Endothelial cell of hepatic sinusoid (primary cell): ENCODE measurements around the gene CCL23.
"Not testable (repeated sequence)": the region's sequence is repeated elsewhere in the genome, so short reads cannot be mapped to it uniquely, and the experiment has no call there.

Experiments used
- in situ Hi-C: cut with HindIII; loops from 2 replicates; pipeline ENCODE4 v1.10.0; 2017; ENCODE audit warnings: low sequenced_read_pairs

The CCL23 gene, protein sequence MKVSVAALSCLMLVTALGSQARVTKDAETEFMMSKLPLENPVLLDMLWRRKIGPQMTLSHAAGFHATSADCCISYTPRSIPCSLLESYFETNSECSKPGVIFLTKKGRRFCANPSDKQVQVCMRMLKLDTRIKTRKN

DNA sequence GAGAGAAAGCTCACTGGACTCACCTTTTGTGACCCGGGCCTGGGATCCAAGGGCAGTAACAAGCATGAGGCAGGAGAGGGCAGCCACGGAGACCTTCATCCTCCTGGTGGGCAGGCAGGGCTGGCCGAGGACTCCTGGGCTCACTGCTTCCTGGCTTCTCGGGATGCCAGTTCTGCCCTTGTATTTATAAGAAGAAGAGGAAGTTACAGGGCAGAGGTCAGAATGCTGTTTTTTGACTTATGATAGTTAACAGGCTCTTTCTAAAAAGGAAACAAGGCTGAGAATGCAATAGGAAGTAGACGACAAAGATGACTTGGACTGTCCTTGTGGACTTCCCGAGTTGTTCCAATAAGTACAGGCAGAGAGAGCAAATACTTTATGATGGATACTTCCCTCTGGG, at the start of gene CCL23:
Gene CCL23 (minus strand): TSS at position 174 of the 400 bp plus-strand sequence. CDS start 75 bp downstream, at position 99.
- in situ Hi-C loops = no loop called here

DNA sequence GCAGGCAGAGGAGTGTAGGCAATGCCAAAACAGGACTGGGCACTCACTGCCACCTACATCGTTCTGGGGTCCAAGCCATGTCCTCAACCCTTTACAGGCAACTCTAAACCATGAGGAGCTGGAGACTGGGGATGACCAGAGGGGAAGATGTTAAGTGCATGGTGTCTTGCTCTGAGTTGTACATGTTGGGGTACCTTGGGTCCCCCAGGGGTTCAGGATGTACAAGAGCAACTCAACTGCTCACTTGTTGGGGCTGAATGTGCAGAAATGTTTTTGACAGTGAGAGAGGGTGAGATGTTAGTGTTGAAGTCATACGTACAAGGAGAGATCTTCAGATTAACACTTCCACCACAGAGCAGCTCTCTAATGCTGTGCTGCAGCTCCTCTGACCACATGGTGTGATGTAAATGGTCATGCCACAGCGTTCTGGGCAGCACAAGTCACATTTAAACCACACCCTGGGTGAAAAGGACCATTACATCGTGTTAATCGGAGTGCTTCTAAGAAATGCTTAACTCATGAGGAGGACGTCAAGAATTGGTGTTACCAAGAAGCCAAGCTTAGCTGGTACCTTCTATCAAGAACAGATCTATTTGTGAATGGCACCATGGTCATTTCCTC, 48.7 kb upstream of the CCL23 start:
- in situ Hi-C loops = no loop called here

DNA sequence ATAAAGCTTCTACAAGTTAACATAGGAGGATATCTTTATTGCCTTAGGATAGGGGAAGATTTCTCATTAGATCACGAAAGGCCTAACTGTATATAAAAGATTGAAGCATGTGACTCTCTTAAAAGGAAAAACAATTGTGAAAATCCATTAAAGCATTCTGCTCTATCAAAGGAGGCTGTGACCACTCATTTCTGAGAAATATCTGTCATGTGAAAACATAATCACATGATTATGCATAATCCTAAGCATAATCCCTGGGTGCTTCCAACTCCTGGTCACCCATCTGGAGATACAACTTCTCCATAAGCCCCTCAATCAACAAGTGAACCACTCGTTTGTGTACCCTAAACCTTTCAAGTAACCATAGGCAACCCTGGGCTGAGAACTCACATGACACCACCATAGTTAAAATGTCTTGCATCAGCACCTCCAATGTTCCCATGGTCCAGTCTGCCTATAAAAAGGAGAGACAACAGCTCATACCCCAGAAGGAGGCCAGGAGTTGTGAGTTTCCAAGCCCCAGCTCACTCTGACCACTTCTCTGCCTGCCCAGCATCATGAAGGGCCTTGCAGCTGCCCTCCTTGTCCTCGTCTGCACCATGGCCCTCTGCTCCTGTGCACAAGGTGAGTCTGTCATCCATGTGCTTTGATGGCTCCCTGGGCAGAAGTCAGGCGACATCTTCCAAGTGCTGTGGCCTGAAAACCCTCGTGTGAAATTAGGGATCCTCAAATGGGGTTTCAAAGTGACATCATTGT, 46.2 kb upstream of the CCL23 start, which contains the start of gene CCL18:
Gene CCL18 (plus strand): TSS at position 487 of the 756 bp plus-strand sequence. CDS start 71 bp downstream, at position 558.
- in situ Hi-C loops = no loop called here

DNA sequence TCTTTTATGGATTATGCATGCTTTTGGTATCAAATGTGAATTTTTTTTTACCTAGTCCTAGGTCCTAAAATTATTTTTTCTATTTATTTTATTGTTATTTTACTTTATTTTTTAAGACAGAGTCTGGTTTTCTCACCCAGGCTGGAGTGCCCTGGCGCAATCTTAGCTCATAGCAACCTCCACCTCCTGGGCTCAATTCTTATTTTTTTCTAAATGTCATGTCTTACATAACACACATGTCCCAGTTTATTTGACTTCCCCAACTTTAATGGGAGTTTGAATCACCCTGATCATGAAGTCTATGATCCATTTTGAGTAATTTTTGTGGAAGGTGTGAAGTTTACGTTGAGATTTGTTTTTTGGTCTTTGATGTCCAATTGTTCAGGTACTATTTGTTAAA, 43.0 kb upstream of the CCL23 start:
- in situ Hi-C loops = no loop called here

DNA sequence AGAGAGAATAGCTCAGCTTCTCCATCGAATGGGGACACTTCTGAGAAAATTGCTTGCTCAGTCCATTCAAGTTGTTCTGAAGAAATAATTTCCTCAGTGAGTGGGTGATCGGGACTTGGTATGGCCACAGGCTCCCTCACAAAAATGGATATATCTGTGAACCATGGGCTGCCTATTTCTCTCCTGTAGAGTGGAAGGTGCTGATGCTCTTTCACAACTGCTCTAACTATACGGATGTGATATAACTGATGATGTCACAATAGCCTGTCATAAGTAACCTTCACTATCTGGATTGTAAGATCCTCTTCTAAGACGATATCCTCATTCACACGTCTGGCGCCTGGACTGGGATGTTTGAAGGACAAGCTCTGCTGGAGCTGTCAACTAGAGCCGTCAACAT, 41.6 kb upstream of the CCL23 start:
- in situ Hi-C loops = no loop called here

DNA sequence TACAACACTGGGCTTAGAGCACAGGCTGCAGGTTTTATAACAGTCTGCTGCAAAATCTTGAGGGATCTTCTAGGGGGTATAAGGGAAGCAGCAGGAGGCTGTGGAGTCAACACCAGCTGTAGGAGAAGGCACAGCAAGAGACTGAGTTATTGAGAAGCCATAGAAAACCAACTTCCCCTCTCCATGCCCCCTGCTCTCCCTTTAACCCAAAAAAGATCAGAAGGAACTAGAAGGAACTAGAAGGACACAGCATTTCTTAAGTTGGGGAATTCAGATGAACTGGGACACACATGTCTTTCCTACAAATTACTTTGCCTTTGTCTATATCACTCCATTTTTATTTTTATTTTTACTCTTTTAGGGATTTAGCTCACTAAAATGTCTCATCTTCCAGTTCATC, 40.1 kb upstream of the CCL23 start:
- in situ Hi-C loops = no loop called here

DNA sequence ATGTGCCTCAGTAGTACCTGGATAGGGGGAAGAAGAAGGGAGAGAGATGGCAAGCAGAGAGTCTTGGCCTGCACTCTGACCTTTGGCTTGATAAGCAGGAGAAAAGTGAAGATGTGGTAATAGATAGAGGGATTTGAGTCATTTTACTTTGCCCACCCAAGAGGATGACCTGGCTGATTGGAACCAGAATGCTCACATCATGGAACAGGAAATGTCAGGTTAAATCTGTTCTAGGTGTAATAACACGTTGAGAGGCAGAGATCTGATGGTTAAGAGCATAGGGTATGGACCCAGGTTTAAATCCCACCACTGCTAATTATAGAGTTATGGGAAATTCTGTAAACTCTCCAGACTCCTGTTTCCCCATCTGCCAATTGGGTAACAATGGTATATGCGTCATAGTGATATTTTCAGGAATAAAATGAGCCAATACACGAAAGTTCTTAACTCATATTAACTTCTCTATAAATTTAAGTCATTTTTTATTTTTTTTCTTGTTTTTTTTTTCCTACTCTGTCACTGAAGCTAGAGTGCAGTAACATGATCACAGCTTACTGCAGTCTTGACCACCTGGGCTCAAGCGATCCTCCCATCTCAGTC, 38.2 kb upstream of the CCL23 start:
- in situ Hi-C loops = no loop called here

DNA sequence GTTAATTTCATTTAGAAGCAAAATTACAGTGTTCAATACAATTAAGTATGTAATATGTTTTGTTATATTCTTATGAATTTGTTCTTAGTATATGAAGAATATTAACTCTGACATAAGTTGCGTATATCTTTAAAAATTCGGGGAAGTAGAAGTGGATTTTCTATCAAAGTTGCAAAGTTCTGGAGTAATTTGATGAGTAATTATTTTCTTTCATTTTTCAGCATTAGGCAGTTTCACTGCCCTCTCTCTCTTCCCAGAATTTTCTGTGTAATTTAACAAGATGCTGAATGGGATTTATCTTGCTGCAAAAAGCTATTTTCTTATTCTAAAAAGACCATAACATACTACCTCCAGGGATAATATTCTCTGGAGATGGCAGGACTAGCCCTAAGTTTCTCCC, 37.4 kb upstream of the CCL23 start:
- in situ Hi-C loops = no loop called here

DNA sequence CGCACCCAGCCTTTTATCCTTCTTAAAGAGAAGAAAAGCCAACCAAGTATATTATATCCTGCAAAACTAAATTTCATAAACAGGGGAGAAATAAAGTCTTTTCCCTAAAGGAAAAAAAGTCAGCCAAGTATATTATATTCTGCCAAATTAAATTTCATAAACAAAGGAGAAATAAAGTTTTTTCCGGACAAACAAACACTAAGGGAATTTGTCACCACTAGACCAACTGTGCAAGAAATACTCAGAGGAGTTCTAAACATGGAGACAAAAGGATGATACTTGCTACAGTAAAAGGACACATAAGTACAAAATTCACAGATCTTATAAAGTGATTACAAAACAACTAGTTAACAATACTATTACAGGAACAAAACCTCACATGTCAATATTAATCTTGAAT, 31.9 kb upstream of the CCL23 start:
- in situ Hi-C loops = no loop called here

DNA sequence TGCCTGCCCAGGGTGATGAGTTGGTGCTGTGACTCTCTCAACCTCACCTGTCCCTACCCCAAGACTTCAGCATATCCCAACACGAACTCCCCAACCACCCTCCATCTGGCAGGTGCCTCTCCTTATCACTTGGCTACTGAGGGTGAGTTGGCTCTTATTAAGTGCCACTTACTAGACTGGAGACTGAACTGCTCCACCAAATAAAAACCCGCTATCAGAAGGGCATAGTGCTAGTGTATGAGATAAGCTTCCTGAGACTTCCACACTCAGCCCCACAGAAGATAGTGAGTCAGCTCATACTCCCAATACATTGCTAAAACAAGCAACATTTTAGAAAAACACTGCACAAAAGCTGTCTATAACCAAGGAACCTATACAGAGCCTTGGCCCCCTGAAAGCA, 30.3 kb upstream of the CCL23 start:
- in situ Hi-C loops = no loop called here

DNA sequence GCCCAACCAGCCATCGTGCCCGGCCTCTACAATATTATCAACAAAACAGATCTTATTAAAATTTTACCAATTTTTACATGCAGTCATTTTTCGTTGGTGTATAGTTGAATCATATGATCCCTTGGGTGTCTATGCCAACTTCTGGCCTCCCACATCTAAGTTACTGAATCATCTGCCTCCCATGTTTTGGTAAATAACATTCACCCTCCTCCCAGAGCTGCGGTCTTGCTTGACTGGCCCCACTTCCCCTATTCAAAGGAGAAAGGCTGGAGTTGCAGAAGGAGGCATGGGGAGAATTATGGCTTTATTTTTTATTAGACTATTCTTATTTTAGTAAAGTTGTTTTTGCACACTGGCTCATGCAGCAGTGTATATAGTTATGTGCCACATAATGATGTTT, 18.5 kb upstream of the CCL23 start:
- in situ Hi-C loops = no loop called here

DNA sequence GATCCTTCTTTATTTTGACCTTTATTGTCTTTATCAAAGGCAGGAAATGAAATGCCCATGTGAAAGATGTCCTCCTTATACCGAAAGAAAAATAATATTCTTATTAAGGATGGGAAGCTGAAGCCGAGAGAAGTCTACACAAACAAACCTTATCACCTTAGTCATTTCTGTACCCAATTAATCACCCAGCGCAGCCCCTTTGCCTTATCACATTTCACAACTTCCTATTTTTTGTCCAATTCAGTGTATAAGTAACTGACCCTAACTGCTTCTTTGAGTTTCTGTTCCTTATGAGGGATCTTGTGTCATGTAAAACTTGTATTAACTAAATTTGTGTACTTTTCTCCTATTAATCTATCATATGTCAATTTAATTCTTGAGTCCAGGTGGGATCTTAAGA, 16.4 kb upstream of the CCL23 start:
- in situ Hi-C loops = no loop called here

DNA sequence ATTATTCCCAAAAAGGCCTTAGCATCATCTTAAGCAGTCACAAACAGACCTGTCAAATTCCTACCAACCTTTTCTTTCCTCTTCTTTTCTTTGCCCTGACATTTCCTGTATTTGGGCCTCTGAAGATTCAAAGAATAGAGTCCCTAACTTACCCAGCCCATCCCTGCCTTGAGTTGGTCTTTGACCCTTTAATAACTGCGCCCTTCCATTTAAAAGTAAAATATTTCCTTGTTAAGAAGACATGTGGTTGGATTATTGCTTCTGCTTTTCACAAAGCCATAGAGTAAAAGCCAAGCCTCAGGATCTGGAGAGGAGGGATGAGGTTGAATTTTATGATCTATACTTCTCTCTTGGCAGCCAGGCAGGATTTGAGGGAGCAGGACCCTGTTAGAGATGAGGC, 13.2 kb upstream of the CCL23 start:
- in situ Hi-C loops = no loop called here

DNA sequence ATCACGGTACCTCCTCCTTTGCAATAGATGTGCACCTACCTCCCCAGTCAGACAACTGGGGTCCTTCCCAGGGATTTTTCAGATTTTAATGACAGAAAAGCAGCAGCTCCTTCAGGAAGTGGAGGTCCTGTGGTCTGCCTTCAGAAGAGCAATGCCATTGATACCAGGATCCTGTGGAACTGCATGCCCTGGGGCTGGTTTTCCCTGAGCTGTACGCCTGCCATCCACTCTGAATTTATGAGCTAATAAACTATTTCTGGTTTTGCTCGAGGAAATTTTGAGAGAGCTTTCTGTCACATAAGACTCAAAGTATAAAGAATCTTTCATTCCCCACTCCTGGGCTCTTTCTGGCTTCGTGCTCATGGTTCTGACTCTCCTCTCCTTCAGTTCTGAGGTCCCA, 10.0 kb upstream of the CCL23 start:
- in situ Hi-C loops = no loop called here

DNA sequence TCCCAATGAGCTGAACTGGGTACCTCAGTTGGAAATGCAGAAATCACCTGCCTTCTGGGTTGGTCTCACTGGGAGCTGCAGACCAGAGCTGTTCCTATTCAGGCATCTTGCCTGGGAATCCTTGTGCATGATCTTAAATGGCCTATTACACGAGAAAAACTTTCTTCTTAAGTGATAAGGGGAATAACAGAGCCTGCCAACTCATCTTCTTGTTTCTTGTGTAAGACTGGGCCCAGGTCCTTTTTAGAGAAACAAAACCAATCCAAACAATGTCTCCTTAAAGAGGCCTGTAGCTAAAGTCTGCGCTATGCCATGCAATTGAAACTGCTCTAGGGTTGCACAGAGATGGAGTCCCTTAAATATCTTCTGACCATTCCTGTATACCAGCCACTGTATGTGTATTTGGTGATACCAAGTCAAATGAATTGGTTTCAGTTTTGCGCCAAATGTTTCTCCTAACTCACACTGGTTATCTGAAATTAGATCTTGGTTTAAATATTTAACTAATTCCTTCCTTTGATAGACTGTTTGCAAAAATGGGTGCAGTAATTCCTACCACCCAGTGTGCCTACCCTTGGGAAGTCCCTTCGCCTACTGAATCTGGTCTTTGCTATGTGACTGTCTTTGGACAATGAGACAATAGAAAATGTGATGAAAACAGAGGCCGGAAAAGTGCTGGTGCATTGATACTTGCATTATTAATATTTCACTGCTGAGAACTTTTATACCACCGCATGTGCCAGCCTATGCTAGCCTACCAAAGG, 6.5 kb upstream of the CCL23 start:
- in situ Hi-C loops = no loop called here

DNA sequence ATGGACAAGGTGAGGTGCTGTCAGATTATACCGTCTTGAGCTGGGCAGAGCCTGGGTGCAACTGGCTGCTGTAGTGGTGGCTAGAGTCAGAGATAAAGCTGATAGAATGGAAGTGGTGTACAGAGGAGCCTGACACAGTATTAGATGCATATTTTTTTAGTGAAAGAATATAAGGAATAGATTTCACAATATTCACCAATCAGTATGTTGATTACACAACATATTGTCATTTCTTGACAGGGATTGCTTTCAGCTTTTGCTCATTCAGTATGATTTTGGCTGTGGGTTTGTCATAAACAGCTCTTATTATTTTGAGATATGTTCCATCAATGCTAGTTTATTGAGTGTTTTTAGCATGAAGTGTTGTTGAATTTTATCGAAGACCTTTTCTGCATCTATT, 1.7 kb upstream of the CCL23 start:
- in situ Hi-C loops = no loop called here

DNA sequence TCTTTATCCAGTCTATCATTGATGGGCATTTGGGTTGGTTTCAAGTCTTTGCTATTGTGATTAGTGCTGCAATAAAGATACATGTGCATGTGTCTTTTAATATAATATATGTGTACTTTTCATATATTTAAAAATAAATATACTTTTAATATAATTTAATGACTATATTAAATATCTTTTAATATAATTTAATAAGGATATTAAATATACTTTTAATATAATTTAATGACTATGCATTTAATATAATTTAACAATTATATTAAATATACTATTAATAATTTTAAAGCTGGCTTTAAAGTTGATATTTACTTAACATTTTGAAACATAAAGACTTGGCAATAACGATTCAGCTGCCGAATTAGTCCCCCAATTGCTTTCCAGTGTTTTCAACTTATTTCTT, 1.2 kb downstream of the CCL23 start:
- in situ Hi-C loops = no loop called here

DNA sequence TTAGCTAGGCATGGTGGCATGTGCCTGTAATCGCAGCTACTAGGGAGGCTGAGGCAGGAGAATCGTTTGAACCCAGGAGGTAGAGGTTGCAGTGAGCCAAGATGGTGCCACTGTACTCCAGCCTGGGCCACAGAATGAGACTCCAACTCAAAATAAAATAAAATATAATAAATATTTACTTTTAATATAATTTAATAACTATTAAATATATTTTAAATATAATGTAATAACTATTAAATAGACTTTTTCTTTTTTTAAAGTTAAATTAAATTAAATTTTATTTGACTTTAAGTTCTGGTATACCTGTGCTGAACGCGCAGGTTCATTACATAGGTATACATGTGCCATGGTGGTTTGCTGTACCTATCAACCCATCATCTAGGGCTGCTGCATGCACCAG, 1.9 kb downstream of the CCL23 start:
- in situ Hi-C loops = not testable (repeated sequence)

DNA sequence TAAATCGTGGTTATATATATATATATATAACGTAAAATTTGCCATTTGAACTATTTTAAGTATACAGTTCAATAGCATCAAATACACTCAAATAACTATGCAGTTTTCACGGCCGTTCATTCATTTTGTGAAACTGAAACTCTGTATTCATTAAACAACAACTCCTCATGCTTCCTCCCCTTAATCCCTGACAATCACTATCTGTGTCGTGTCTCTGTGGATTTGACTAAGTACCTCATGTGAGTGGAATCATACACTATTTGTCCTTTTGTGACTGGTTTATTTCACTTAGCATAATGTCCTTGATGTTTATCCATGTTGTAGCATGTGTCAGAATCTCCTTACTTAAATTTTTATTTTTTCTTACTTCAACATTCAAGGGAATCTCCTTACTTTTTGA, 2.8 kb downstream of the CCL23 start:
- in situ Hi-C loops = no loop called here

DNA sequence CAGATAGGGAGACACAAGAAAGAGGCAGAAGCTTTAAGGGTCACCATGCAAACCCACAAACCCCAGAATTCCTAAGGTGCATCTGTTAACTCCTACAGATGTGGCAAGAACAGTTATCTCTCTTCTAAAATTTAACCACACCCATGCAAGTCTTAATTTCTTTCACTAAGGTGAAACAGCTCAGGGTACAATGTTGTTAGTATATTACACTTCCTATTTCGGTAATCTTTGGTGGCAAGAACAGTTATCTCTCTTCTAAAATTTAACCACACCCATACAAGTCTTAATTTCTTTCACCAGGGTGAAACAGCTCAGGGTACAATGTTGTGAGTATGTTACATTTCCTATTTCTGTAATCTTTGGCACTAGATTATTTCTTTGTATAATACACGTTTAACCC, 6.6 kb downstream of the CCL23 start:
- in situ Hi-C loops = no loop called here

DNA sequence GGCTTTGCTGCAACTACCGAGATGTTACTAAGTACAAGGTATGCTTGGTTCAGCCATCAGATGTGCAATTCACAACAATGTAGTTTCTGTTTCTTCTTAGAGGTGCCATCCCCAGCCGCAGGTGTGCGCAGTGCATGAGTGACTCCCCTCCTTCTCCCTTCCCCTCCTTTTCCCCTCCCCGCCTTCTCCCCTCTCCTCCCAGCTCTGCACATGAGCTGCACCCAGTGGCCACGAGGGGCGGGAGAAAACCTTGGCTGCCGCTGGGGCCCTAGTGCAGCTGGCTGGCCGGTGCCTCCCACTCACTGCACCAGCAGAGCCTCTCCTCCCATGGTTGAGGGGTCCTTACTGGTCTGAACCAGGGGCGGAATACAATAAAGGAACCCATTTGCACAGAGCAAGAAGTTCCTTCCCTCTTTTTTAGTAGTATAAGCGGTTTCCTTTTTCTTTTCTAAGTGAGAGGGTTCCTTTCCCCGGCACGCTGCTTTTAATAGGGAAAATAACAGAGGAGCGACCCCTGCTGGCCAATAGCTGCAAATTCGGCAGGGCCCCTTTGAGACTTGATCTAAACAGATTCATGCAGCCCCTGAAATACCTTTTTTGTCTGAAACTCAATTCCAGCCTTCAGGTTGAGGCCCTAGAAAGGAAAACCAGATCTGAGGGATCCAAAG, 8.6 kb downstream of the CCL23 start:
- in situ Hi-C loops = no loop called here
